ENCODE data around the gene LIPI.
"Not testable (repeated sequence)": the region's sequence is repeated elsewhere in the genome, so short reads cannot be mapped to it uniquely, and the experiment has no call there.

LIPI gene

DNA sequence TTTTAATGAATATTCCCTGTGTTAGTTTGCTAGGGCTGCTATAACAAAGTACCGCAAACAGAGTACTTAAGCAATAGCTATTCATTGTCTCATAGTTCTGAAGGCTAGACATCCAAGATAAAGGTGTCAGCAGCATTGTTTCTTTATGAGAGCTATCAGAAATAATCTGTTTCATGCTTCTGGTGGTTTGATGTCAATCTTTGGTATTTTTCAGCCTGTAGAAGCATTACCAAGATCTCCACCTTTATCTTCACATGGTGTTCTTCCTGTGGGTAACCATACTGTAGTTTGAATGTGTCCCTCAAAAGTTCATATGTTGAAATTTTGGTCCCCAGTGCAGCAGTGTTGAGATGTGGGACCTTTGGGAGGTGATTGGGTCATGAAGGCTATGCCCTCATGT is 12.6 kb upstream of the LIPI start:
- in situ Hi-C loops (cut with HindIII; ENCODE audit: low sequenced_read_pairs) = no loop called here
- no peak overlapping the region for H3K4me3 ChIP-seq (ENCODE audit: low read depth, low read length)
- no peak for DNase-seq (ENCODE audit: low read depth, low spot score)
- TF ChIP-seq, protein P1, sequence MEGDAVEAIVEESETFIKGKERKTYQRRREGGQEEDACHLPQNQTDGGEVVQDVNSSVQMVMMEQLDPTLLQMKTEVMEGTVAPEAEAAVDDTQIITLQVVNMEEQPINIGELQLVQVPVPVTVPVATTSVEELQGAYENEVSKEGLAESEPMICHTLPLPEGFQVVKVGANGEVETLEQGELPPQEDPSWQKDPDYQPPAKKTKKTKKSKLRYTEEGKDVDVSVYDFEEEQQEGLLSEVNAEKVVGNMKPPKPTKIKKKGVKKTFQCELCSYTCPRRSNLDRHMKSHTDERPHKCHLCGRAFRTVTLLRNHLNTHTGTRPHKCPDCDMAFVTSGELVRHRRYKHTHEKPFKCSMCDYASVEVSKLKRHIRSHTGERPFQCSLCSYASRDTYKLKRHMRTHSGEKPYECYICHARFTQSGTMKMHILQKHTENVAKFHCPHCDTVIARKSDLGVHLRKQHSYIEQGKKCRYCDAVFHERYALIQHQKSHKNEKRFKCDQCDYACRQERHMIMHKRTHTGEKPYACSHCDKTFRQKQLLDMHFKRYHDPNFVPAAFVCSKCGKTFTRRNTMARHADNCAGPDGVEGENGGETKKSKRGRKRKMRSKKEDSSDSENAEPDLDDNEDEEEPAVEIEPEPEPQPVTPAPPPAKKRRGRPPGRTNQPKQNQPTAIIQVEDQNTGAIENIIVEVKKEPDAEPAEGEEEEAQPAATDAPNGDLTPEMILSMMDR (IDR thresholded peaks at IDR 0.05; ENCODE audit: low read depth, low read length) = no peak

DNA sequence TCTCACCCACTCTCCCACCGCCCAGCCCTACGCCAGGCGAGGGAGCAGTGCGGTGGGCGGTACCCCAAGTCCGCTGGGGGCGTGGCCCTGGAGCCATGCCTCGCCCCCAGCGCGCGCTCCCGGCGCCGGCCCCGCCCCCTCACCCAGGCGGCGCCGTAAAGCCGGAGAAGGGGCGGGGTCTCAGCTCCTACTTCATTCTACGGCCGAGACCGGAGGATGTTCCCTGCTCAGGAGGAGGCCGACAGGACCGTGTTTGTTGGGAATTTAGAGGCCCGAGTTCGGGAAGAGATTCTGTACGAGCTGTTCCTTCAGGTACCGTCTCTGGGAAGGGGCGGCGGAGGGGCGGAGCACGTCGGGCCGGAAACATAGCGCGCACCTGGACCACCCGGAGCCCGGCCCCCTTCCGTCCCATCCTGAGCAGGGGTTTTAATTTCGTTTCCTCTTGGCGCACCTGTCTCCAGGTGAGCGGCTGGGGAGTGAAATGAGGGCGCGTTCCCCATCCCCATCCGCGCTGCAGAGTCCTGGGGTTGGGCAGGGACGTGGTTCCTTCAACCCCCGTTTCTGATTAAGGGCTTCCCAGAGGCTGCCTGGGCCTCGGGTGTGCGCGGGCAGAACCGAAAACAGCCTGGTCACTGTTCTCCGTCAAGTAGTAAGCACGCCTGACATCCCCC is 5.4 kb upstream of the LIPI start, which contains the start of gene RBM11:
TSS of gene RBM11 (plus strand) at position 187 of the 671 bp plus-strand sequence. CDS start at position 217, 30 bp downstream.
- TF ChIP-seq, protein P1 (IDR thresholded peaks at IDR 0.05; ENCODE audit: low read depth, low read length) = no peak
- H3K4me3 ChIP-seq (ENCODE audit: low read depth, low read length) = peak within 1 kb of the TSS; percentile 56
- in situ Hi-C loops (cut with HindIII; ENCODE audit: low sequenced_read_pairs) = no loop called here
- peak; percentile 46 for DNase-seq (ENCODE audit: low read depth, low spot score)

DNA sequence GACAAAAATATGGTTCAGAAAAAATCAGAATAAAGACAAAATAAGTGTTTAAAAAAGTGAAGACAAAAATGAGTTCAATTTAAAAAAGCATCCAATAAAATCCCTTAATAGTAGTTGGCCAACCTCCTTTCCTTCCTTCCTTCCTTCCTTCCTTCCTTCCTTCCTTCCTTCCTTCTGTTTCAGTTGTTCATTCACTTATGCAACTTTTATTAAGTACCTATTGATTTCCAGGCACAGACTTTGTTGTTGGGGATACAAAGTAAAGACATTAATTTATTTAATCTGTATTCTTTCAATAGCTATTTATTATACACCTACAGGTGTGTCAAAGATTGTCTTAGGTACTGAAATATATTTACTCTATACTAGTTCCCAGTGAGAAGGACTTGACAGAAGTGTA is 2.4 kb upstream of the LIPI start:
- H3K4me3 ChIP-seq (ENCODE audit: low read depth, low read length) = no peak overlapping the region
- in situ Hi-C loops (cut with HindIII; ENCODE audit: low sequenced_read_pairs) = no loop called here
- TF ChIP-seq, protein P1 (IDR thresholded peaks at IDR 0.05; ENCODE audit: low read depth, low read length) = no peak
- no peak for DNase-seq (ENCODE audit: low read depth, low spot score)

DNA sequence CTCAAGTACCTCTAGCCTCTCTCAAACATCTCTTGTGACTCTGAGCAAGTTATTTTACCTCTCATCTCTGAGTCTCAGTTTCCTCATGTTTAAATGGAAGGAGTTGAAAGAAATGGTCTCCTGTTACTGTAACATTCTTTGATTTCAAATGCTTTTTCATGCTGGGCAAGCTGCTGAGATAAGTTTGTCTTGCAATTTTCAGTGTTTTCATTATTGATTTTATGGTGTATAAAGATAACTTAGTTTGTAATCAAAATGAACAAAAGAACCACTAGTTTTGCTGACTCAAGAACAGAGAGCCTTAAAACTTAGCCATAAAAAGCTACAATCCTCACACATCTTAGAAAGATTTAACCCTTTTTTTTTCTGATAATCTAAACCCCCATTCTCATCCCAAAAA is 4.5 kb downstream of the LIPI start:
- in situ Hi-C loops (cut with HindIII; ENCODE audit: low sequenced_read_pairs) = no loop called here
- DNase-seq (ENCODE audit: low read depth, low spot score) = no peak

DNA sequence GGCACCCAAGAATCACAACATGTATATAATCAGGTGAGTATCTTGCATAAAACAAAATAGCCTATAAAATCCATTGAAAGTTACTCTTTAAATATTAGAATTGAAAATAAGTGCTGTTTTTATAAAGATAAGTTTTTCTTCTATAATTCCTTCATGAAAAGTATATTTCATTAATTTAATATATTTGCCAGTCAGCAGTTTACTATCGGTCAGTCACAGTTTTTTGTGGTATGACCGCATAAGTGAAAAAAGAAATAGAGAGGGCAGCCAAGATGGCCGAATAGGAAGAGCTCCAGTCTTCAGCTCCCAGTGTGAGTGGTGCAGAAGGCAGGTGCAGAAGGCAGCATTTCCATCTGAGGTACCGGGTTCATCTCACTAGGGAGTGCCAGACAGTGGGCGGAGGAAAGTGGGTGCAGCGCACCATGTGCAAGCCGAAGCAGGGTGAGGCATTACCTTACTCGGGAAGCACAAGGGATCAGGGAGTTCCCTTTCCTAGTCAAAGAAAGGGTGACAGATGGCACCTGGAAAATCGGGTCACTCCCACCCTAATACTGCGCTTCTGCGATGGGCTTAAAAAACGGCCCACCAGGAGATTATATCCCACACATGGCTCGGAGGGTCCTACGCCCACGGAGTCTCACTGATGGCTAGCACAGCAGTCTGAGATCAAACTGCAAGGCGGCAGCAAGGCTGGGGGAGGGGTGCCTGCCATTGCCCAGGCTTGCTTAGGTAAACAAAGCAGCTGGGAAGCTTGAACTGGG is 44.1 kb downstream of the LIPI start:
- H3K4me3 ChIP-seq (ENCODE audit: low read depth, low read length); DNase-seq (ENCODE audit: low read depth, low spot score); in situ Hi-C loops (cut with HindIII; ENCODE audit: low sequenced_read_pairs): not testable (repeated sequence)

More for the DNA sequence above, 4.5 kb downstream of the LIPI start:
- TF ChIP-seq, protein P1 (IDR thresholded peaks at IDR 0.05; ENCODE audit: low read depth, low read length) = no peak
- H3K4me3 ChIP-seq (ENCODE audit: low read depth, low read length) = no peak overlapping the region

DNA sequence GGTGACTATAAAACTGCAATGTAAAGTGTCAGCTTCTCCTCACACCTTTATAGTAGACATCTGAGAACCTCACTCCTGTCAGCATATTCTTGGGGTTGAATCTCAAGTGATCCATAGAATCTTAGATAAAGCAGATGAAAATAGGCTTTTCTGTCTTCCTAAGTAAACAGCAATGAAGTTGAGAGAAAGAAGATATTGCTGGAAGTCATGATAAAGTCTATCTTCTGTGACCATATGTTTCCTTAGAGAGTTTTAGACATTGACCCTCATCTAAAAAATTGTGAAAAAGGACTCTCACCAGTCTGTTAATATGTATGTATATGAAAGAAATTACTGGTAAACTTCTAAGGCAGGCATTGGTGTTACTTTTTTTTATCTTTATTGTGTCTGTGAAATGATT is 66.8 kb downstream of the LIPI start:
- no peak for DNase-seq (ENCODE audit: low read depth, low spot score)
- no peak overlapping the region for H3K4me3 ChIP-seq (ENCODE audit: low read depth, low read length)
- TF ChIP-seq, protein P1 (IDR thresholded peaks at IDR 0.05; ENCODE audit: low read depth, low read length) = no peak
- in situ Hi-C loops (cut with HindIII; ENCODE audit: low sequenced_read_pairs) = no loop called here

DNA sequence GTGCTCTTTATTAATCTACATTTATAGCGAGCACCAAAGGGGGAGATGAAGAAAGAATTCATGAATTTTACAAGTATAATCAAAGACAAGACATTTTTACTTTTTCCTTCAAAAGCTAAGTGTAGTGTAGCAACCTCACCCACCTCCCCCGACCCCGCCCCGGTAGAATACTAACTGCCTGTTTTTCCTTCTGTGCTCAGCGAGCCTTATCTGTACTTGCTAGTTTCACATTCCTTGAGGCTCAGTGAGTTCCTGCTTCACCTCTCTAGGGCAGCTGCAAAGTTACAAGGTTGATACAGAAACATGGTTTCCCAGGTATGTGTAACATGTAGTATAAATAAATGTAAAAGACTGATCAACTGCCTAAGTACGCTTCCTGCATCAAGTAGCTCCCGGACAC is 86.5 kb downstream of the LIPI start:
- TF ChIP-seq, protein P1 (IDR thresholded peaks at IDR 0.05; ENCODE audit: low read depth, low read length) = no peak
- no peak overlapping the region for H3K4me3 ChIP-seq (ENCODE audit: low read depth, low read length)
- in situ Hi-C loops (cut with HindIII; ENCODE audit: low sequenced_read_pairs) = no loop called here
- no peak for DNase-seq (ENCODE audit: low read depth, low spot score)

All from astrocyte of the spinal cord (primary cell).